ENCODE measurements around the gene CFL1.

CFL1 gene

GRCh38 chr11:65886826-65887722 is 29.1 kb upstream of the CFL1 start:
- Histone ChIP-seq H3K27me3 (ENCODE audit: control insufficient read depth in 1 of 2, insufficient read depth in 2 of 2, low read length in 2 of 2) (no peaks in the 10 kb centered on the region), H3K9ac (ENCODE audit: low read length in 2 of 2) (peak overlapping the region; percentile 89 to 91), H3K4me3 (ENCODE audit: low read length in 2 of 2) (peak overlapping the region; percentile 89 to 93), H3K27ac (ENCODE audit: low read length) (peak overlapping the region; percentile 99), H3K9me3 (ENCODE audit: control insufficient read depth in 2 of 2, low read length in 2 of 2) (no peaks in the 10 kb centered on the region), H3K36me3 (ENCODE audit: control insufficient read depth in 2 of 2, insufficient read depth in 2 of 2, low read length in 2 of 2) (peaks cover 21 to 22% of the 10 kb centered on the region in 2 donors), H3K4me1 (ENCODE audit: control insufficient read depth, insufficient read depth, low read length) (peaks cover 61% of the 10 kb centered on the region)

DNA sequence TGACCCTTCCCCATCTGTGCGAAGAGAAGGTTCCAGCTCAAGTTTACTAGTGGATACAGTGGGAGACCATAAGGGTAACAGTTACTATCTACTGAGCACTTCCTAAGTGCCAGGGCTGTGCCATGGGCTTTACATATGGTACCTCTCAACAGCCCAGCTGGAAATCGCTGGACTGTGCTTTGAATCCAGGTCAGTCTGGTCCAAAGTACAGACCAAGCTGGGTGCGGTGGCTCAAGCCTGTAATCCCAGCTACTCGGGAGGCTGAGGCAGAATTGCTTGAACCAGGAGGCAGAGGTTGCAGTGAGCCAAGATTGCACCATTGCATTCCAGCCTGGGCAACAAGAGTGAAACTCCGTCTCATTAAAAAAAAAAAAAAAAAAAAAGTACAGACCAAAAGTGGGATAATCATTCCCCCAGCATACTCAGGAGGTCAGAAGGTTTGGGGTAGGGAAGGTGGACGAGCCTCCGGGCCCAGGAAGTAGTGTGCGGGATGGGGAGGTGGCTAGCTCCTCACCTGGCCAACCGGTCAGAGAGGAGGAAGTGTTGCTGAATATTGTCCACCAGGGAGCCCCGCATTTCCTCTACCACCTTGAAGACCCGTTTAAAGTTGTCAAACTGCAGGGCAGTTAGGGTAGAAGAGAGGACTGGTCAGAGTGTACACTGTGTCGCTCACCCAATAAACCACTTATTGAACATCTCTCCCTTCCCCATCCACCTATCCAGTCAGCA is 28.0 kb upstream of the CFL1 start:
- peaks cover 51% of the 10 kb centered on the region for H3K4me1 ChIP-seq (ENCODE audit: control insufficient read depth, insufficient read depth, low read length)
- H3K27me3 ChIP-seq (ENCODE audit: control insufficient read depth in 1 of 2, insufficient read depth in 2 of 2, low read length in 2 of 2): no peaks in the 10 kb centered on the region
- no peaks in the 10 kb centered on the region for H3K9me3 ChIP-seq (ENCODE audit: control insufficient read depth in 2 of 2, low read length in 2 of 2)
- no peak overlapping the region for H3K4me3 ChIP-seq (ENCODE audit: low read length in 2 of 2)
- H3K9ac ChIP-seq (ENCODE audit: low read length in 2 of 2): no peak overlapping the region
- H3K36me3 ChIP-seq (ENCODE audit: control insufficient read depth in 2 of 2, insufficient read depth in 2 of 2, low read length in 2 of 2): peaks cover 21 to 22% of the 10 kb centered on the region in 2 donors
- H3K27ac ChIP-seq (ENCODE audit: low read length): no peak overlapping the region

GRCh38 chr11:65885231-65885630 is 27.3 kb upstream of the CFL1 start:
- H3K36me3 ChIP-seq (ENCODE audit: control insufficient read depth in 2 of 2, insufficient read depth in 2 of 2, low read length in 2 of 2): peaks cover 21 to 22% of the 10 kb centered on the region in 2 donors
- H3K4me1 ChIP-seq (ENCODE audit: control insufficient read depth, insufficient read depth, low read length): peaks cover 47% of the 10 kb centered on the region
- H3K9ac ChIP-seq (ENCODE audit: low read length in 2 of 2): no peak overlapping the region
- no peak overlapping the region for H3K4me3 ChIP-seq (ENCODE audit: low read length in 2 of 2)
- H3K9me3 ChIP-seq (ENCODE audit: control insufficient read depth in 2 of 2, low read length in 2 of 2): no peaks in the 10 kb centered on the region
- peak overlapping the region; percentile 18 for H3K27ac ChIP-seq (ENCODE audit: low read length)
- H3K27me3 ChIP-seq (ENCODE audit: control insufficient read depth in 1 of 2, insufficient read depth in 2 of 2, low read length in 2 of 2): no peaks in the 10 kb centered on the region

DNA sequence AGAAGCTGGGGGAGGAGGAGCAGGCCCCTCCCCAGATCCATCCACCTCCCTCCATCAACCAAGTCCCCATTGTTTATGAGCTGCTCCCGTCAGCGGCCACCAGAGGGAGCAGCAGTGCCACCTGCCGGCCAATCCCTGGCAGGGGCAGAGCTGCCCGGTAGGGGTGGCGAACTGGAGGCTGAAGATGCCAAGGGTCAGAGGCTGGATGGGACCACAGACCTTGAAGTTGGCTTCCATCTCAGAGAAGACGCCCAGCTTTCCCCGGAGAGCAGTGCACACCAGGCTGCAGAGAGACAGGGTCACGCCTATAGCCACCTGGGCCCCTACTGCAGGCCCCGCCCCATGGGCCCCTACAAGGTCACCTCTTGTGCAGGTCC is 26.7 kb upstream of the CFL1 start:
- Histone ChIP-seq H3K4me3 (ENCODE audit: low read length in 2 of 2) (peak overlapping the region in 1 of 2 donors; percentile 35), H3K27ac (ENCODE audit: low read length) (peak overlapping the region; percentile 18), H3K36me3 (ENCODE audit: control insufficient read depth in 2 of 2, insufficient read depth in 2 of 2, low read length in 2 of 2) (peaks cover 21 to 22% of the 10 kb centered on the region in 2 donors)

GRCh38 chr11:65883786-65884715 is 26.1 kb upstream of the CFL1 start:
- Histone ChIP-seq H3K9me3 (ENCODE audit: control insufficient read depth in 2 of 2, low read length in 2 of 2) (no peaks in the 10 kb centered on the region), H3K27me3 (ENCODE audit: control insufficient read depth in 1 of 2, insufficient read depth in 2 of 2, low read length in 2 of 2) (no peaks in the 10 kb centered on the region), H3K27ac (ENCODE audit: low read length) (peak overlapping the region; percentile 11), H3K9ac (ENCODE audit: low read length in 2 of 2) (no peak overlapping the region), H3K4me1 (ENCODE audit: control insufficient read depth, insufficient read depth, low read length) (peaks cover 35% of the 10 kb centered on the region), H3K4me3 (ENCODE audit: low read length in 2 of 2) (peak overlapping the region in 1 of 2 donors; percentile 35), H3K36me3 (ENCODE audit: control insufficient read depth in 2 of 2, insufficient read depth in 2 of 2, low read length in 2 of 2) (peaks cover 21 to 22% of the 10 kb centered on the region in 2 donors)

More for the DNA sequence above, 26.7 kb upstream of the CFL1 start:
- Histone ChIP-seq H3K9me3 (ENCODE audit: control insufficient read depth in 2 of 2, low read length in 2 of 2) (no peaks in the 10 kb centered on the region), H3K27me3 (ENCODE audit: control insufficient read depth in 1 of 2, insufficient read depth in 2 of 2, low read length in 2 of 2) (no peaks in the 10 kb centered on the region), H3K9ac (ENCODE audit: low read length in 2 of 2) (no peak overlapping the region), H3K4me1 (ENCODE audit: control insufficient read depth, insufficient read depth, low read length) (peaks cover 42% of the 10 kb centered on the region)

GRCh38 chr11:65883058-65883761 is 25.2 kb upstream of the CFL1 start:
- Histone ChIP-seq H3K9me3 (ENCODE audit: control insufficient read depth in 2 of 2, low read length in 2 of 2) (no peaks in the 10 kb centered on the region), H3K27me3 (ENCODE audit: control insufficient read depth in 1 of 2, insufficient read depth in 2 of 2, low read length in 2 of 2) (no peaks in the 10 kb centered on the region), H3K9ac (ENCODE audit: low read length in 2 of 2) (no peak overlapping the region), H3K27ac (ENCODE audit: low read length) (no peak overlapping the region), H3K4me3 (ENCODE audit: low read length in 2 of 2) (no peak overlapping the region), H3K4me1 (ENCODE audit: control insufficient read depth, insufficient read depth, low read length) (peaks cover 27% of the 10 kb centered on the region), H3K36me3 (ENCODE audit: control insufficient read depth in 2 of 2, insufficient read depth in 2 of 2, low read length in 2 of 2) (peaks cover 21 to 22% of the 10 kb centered on the region in 2 donors)

- Histone ChIP-seq H3K27me3 (ENCODE audit: control insufficient read depth in 1 of 2, insufficient read depth in 2 of 2, low read length in 2 of 2) (no peaks in the 10 kb centered on the region), H3K9ac (ENCODE audit: low read length in 2 of 2) (no peak overlapping the region), H3K4me1 (ENCODE audit: control insufficient read depth, insufficient read depth, low read length) (peaks cover 19% of the 10 kb centered on the region), H3K9me3 (ENCODE audit: control insufficient read depth in 2 of 2, low read length in 2 of 2) (no peaks in the 10 kb centered on the region), H3K4me3 (ENCODE audit: low read length in 2 of 2) (no peak overlapping the region), H3K36me3 (ENCODE audit: control insufficient read depth in 2 of 2, insufficient read depth in 2 of 2, low read length in 2 of 2) (peaks cover 21 to 22% of the 10 kb centered on the region in 2 donors), H3K27ac (ENCODE audit: low read length) (no peak overlapping the region)
Observed at GRCh38 chr11:65882120-65883057, 24.4 kb upstream of the CFL1 start.

GRCh38 chr11:65880844-65881421 is 23.0 kb upstream of the CFL1 start:
- no peak overlapping the region for H3K9ac ChIP-seq (ENCODE audit: low read length in 2 of 2)

DNA sequence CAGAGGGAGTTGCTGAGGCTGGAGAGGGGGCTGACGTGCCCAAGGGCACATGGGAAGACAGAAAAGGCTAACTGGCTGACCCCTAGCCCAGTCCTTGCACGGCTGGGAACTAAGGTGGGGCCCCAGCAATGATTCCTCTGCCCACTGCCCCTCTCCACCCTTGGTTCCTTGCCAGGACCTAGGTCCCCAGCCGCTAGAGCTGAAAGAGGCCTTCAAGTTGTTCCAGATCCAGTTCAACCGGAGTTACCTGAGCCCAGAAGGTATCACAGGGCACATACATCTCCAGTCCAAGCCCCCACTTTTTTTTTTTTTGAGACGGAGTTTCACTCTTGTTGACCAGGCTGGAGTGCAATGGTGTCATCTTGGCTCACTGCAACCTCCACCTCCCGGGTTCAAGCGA is 22.0 kb upstream of the CFL1 start:
- Histone ChIP-seq H3K4me3 (ENCODE audit: low read length in 2 of 2) (no peak overlapping the region), H3K4me1 (ENCODE audit: control insufficient read depth, insufficient read depth, low read length) (peaks cover 10% of the 10 kb centered on the region), H3K9ac (ENCODE audit: low read length in 2 of 2) (no peak overlapping the region), H3K27me3 (ENCODE audit: control insufficient read depth in 1 of 2, insufficient read depth in 2 of 2, low read length in 2 of 2) (no peaks in the 10 kb centered on the region), H3K27ac (ENCODE audit: low read length) (no peak overlapping the region), H3K9me3 (ENCODE audit: control insufficient read depth in 2 of 2, low read length in 2 of 2) (no peaks in the 10 kb centered on the region), H3K36me3 (ENCODE audit: control insufficient read depth in 2 of 2, insufficient read depth in 2 of 2, low read length in 2 of 2) (peaks cover 14 to 16% of the 10 kb centered on the region in 2 donors)

More at GRCh38 chr11:65880844-65881421, 23.0 kb upstream of the CFL1 start:
- no peaks in the 10 kb centered on the region for H3K27me3 ChIP-seq (ENCODE audit: control insufficient read depth in 1 of 2, insufficient read depth in 2 of 2, low read length in 2 of 2)
- H3K9me3 ChIP-seq (ENCODE audit: control insufficient read depth in 2 of 2, low read length in 2 of 2): no peaks in the 10 kb centered on the region
- peaks cover 14% of the 10 kb centered on the region for H3K4me1 ChIP-seq (ENCODE audit: control insufficient read depth, insufficient read depth, low read length)
- H3K4me3 ChIP-seq (ENCODE audit: low read length in 2 of 2): no peak overlapping the region
- H3K36me3 ChIP-seq (ENCODE audit: control insufficient read depth in 2 of 2, insufficient read depth in 2 of 2, low read length in 2 of 2): peaks cover 14 to 19% of the 10 kb centered on the region in 2 donors
- no peak overlapping the region for H3K27ac ChIP-seq (ENCODE audit: low read length)
